DOHH2 (cell line): ENCODE data around the gene SPC25.

Experiments used
- H3F3A ChIP-seq: fragments of 200-600 bp; sonication (generic), shearing (Covaris generic); 2 replicates; pipeline ENCODE4 v1.6.0; 2016; ENCODE audit warnings: antibody characterized with exemption, mild to moderate bottlenecking; ENCODE audit not compliant: control insufficient read depth, insufficient read depth
- H3K27ac ChIP-seq: fragments of 200-600 bp; sonication (generic); 2 replicates; pipeline ENCODE4 v1.5.1; 2014; ENCODE audit warnings: low read depth, mild to moderate bottlenecking, low read length, moderate library complexity
- H3K27me3 ChIP-seq: fragments of 200-600 bp; sonication (generic); 2 replicates; pipeline ENCODE4 v1.6.1; 2014; ENCODE audit warnings: mild to moderate bottlenecking, low read length, mixed read lengths; ENCODE audit not compliant: control insufficient read depth
- H3K36me3 ChIP-seq: fragments of 200-600 bp; sonication (generic); 2 replicates; pipeline ENCODE4 v1.6.1; 2014; ENCODE audit warnings: mild to moderate bottlenecking, low read length, moderate library complexity, mixed read lengths; ENCODE audit not compliant: control insufficient read depth
- H3K4me1 ChIP-seq: fragments of 200-600 bp; sonication (generic); 2 replicates; pipeline ENCODE4 v1.6.1; 2014; ENCODE audit warnings: mild to moderate bottlenecking, low read length, mixed read lengths; ENCODE audit not compliant: control insufficient read depth
- H3K4me2 ChIP-seq: fragments of 200-600 bp; sonication (generic); 2 replicates; pipeline ENCODE4 v1.6.0; 2014; ENCODE audit warnings: mild to moderate bottlenecking, low read length, moderate library complexity
- H3K4me3 ChIP-seq: fragments of 200-600 bp; sonication (generic); 2 replicates; pipeline ENCODE4 v1.5.1; 2014; ENCODE audit warnings: mild to moderate bottlenecking, low read length, mixed read lengths
- H3K79me2 ChIP-seq: fragments of 200-600 bp; sonication (generic); 2 replicates; pipeline ENCODE4 v1.6.1; 2014; ENCODE audit warnings: mild to moderate bottlenecking, low read length, mixed read lengths; ENCODE audit not compliant: control insufficient read depth
- H3K9me2 ChIP-seq: fragments of 200-600 bp; sonication (generic); replicated peaks from 2 replicates; pipeline ENCODE4 v1.6.1; 2014; ENCODE audit warnings: mild to moderate bottlenecking, low read length, mixed read lengths; ENCODE audit not compliant: control insufficient read depth
- H3K9me3 ChIP-seq: fragments of 200-600 bp; sonication (generic); 2 replicates; pipeline ENCODE4 v1.6.1; 2014; ENCODE audit warnings: antibody characterized with exemption, low read length, mixed read lengths; ENCODE audit not compliant: control insufficient read depth, insufficient read depth
- H4K20me1 ChIP-seq: fragments of 200-600 bp; sonication (generic); 2 replicates; pipeline ENCODE4 v1.6.0; 2014; ENCODE audit warnings: low read depth, mild to moderate bottlenecking, antibody characterized with exemption, low read length, moderate library complexity; ENCODE audit not compliant: control insufficient read depth, insufficient read depth
- EZH2phosphoT487 ChIP-seq: fragments of 200-600 bp; sonication (generic); IDR thresholded peaks from 2 replicates; pipeline ENCODE4 v1.6.1; 2017; ENCODE audit warnings: borderline replicate concordance, mild to moderate bottlenecking, antibody characterized with exemption, low read length, moderate library complexity, mixed read lengths
- TF ChIP-seq, protein P1 (sequence below): fragments of 200-600 bp; sonication (generic); IDR thresholded peaks from one replicate; pipeline ENCODE4 v1.5.1; 2014; ENCODE audit warnings: antibody characterized with exemption, mild to moderate bottlenecking, low read depth, low read length; ENCODE audit not compliant: poor library complexity, severe bottlenecking

SPC25 gene

GRCh38 chr2:168853471-168853870 is 36.8 kb downstream of the SPC25 start:
- TF ChIP-seq, protein P1, sequence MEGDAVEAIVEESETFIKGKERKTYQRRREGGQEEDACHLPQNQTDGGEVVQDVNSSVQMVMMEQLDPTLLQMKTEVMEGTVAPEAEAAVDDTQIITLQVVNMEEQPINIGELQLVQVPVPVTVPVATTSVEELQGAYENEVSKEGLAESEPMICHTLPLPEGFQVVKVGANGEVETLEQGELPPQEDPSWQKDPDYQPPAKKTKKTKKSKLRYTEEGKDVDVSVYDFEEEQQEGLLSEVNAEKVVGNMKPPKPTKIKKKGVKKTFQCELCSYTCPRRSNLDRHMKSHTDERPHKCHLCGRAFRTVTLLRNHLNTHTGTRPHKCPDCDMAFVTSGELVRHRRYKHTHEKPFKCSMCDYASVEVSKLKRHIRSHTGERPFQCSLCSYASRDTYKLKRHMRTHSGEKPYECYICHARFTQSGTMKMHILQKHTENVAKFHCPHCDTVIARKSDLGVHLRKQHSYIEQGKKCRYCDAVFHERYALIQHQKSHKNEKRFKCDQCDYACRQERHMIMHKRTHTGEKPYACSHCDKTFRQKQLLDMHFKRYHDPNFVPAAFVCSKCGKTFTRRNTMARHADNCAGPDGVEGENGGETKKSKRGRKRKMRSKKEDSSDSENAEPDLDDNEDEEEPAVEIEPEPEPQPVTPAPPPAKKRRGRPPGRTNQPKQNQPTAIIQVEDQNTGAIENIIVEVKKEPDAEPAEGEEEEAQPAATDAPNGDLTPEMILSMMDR: no peak
- TF ChIP-seq EZH2phosphoT487: no peak
- no peaks in the 10 kb centered on the region for H3K27me3 ChIP-seq
- H3K27ac ChIP-seq: no peak overlapping the region
- no peaks in the 10 kb centered on the region for H4K20me1 ChIP-seq
- H3K9me2 ChIP-seq: no peaks in the 10 kb centered on the region
- H3K4me1 ChIP-seq: no peaks in the 10 kb centered on the region
- H3K36me3 ChIP-seq: peaks cover 15% of the 10 kb centered on the region
- H3K4me2 ChIP-seq: no peak overlapping the region
- H3K79me2 ChIP-seq: no peaks in the 10 kb centered on the region
- no peaks in the 10 kb centered on the region for H3F3A ChIP-seq
- no peaks in the 10 kb centered on the region for H3K9me3 ChIP-seq
- H3K4me3 ChIP-seq: no peak overlapping the region

DNA sequence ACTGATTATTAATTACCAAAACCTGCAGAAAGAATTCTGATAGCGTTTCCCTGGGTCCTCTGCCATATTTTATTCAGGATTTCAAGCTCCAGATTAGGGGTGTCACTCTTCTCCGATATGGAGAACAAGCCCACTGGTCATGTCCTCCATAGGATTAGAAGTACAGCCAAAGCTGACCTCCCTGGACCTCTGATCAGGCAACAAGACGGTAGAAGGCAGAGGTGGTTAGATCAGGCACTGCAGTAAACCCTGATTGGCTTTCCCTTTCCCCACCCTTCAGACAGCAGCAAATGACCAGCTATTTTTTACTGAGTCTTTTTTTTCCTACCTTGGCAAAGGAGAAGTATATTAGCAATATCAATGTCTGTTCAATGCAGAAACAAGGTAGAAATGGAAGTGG is 37.7 kb downstream of the SPC25 start:
- TF ChIP-seq EZH2phosphoT487: no peak
- TF ChIP-seq, protein P1: no peak
- Histone ChIP-seq H3K9me2 (no peaks in the 10 kb centered on the region), H3K4me3 (no peak overlapping the region), H4K20me1 (no peaks in the 10 kb centered on the region), H3F3A (no peaks in the 10 kb centered on the region), H3K27me3 (no peaks in the 10 kb centered on the region), H3K27ac (no peak overlapping the region), H3K79me2 (no peaks in the 10 kb centered on the region), H3K4me2 (no peak overlapping the region), H3K4me1 (no peaks in the 10 kb centered on the region), H3K36me3 (peaks cover 15% of the 10 kb centered on the region), H3K9me3 (no peaks in the 10 kb centered on the region)

DNA sequence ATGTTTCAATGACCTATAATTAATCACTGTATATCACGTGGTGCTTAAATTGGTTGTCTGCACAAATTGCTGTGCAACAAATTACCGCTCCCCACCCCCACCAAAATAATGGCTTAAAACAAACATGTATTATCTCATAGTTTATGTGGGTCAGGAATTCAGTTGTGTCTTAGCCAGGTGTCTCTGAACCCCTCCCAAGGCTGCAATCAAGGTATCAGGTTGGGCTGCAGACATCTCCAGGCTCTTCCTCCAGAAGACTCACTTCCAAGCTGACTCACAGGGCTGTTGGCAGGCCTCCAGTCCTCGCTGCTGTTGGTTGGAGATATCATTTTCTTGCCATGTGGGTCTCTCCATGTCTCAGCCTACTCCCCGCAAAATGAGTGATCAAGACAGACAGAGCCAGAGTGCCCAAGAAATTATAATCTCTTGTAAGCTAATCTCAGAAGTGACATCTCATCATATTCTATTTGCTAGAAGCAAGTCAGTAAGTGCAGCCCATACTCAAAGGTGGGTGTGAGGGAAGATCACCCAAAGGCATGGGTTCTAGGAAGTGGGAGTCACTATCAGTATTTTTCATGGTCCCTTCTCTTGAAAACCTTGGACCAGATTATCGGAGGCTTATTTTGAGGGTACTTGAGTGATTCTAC is 38.4 kb downstream of the SPC25 start:
- Histone ChIP-seq H3K9me3 (no peaks in the 10 kb centered on the region), H3K9me2 (no peaks in the 10 kb centered on the region), H3K27me3 (no peaks in the 10 kb centered on the region), H3K27ac (no peak overlapping the region), H3K79me2 (no peaks in the 10 kb centered on the region), H3K4me2 (no peak overlapping the region), H3K4me3 (no peak overlapping the region), H3F3A (no peaks in the 10 kb centered on the region), H4K20me1 (no peaks in the 10 kb centered on the region), H3K36me3 (peaks cover 15% of the 10 kb centered on the region), H3K4me1 (no peaks in the 10 kb centered on the region)
- TF ChIP-seq, protein P1: no peak
- no peak for TF ChIP-seq EZH2phosphoT487
